ENCODE data around the gene GRAMD1B.
"Not testable (repeated sequence)": the region's sequence is repeated elsewhere in the genome, so short reads cannot be mapped to it uniquely, and the experiment has no call there.

GRAMD1B gene

GRCh38 chr11:123654566-123655081, 224.6 kb downstream of the GRAMD1B start, which contains the start of gene SCN3B:
Gene SCN3B, minus strand, starts transcription at chr11:123654624. Its CDS starts 823 bp downstream, at chr11:123653801.
- no peak for DNase-seq

- no peak for DNase-seq
These were observed 229.2 kb downstream of the GRAMD1B start for GRCh38 chr11:123659311-123659710.

- not testable (repeated sequence) for DNase-seq
These were observed 229.9 kb downstream of the GRAMD1B start for GRCh38 chr11:123659965-123660364.

- DNase-seq = no peak
These were observed 235.2 kb downstream of the GRAMD1B start for GRCh38 chr11:123665306-123665705.

GRCh38 chr11:123670081-123670480, 240.0 kb downstream of the GRAMD1B start:
- DNase-seq = no peak

GRCh38 chr11:123671534-123671933, 241.5 kb downstream of the GRAMD1B start:
- DNase-seq = no peak

GRCh38 chr11:123672568-123672967, 242.5 kb downstream of the GRAMD1B start:
- DNase-seq = no peak

GRCh38 chr11:123674297-123674696, 244.2 kb downstream of the GRAMD1B start:
- DNase-seq = no peak
